Measurements from ENCODE around the gene HBM. TPM values are rescaled to one million over a fixed set of nuclear protein-coding genes. Genes with fewer than 3 reads are reported as not detected.
A peak's percentile ranks its signal among the peaks of the same experiment; 100 is the strongest.

HBM gene
- polyA plus RNA-seq, 2 of the 4 experiments (the other 2 are of a cell fraction) = not detected

DNA sequence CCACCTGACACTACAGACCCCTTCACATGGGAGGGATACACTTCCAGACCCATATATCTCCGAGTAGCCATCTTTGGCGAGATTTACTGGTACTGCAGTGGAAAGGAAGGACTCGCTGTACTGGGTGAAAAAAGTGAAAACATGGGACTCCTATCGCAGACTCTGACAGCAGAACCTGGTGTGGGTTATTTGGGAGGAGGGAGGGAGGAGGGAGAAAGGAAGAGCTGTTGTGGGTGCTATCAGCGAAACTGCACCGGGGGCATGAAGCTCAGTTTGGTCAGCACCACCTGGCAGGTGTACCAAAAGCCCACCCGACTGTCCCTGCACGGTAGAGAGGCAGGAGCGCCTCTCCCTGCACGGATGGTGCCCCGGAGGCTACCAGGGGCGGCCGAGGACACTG, 19.4 kb downstream of the HBM start:
- ChIA-PET CTCF (interaction anchor here (0.8 kb wide), 1 partner anchor 9 kb away, joined by 3 read pairs; no protein-coding TSS in a partner anchor), POLR2A (interaction anchor here (0.6 kb wide), 1 partner anchor 15 kb away, joined by 8 read pairs; no protein-coding TSS in a partner anchor)
- H3K4me1 ChIP-seq = peaks cover 9% of the 10 kb centered on the region; the same call in 1 of the 3 replicates
- H3K4me2 ChIP-seq = no peak overlapping the region
- WGBS (ENCODE audit: missing lambda C conversion rate) = 88% methylated on average over 13 of the region's 13 CpGs
- no peaks in the 10 kb centered on the region for H3K9me3 ChIP-seq
- no peak for FAIRE-seq
- no peak overlapping the region for H3K4me3 ChIP-seq
- TF ChIP-seq MAFK (IDR thresholded peaks at IDR 0.05; ENCODE audit: partially characterized antibody) = no peak
- TF ChIP-seq CHD4 (IDR thresholded peaks at IDR 0.05; ENCODE audit: borderline replicate concordance) = no peak
- no peak for DNase-seq (ENCODE audit: low read depth in 1 of 2, low spot score in 1 of 2)
- no peak overlapping the region for H3K27ac ChIP-seq
- no peak for ATAC-seq

DNA sequence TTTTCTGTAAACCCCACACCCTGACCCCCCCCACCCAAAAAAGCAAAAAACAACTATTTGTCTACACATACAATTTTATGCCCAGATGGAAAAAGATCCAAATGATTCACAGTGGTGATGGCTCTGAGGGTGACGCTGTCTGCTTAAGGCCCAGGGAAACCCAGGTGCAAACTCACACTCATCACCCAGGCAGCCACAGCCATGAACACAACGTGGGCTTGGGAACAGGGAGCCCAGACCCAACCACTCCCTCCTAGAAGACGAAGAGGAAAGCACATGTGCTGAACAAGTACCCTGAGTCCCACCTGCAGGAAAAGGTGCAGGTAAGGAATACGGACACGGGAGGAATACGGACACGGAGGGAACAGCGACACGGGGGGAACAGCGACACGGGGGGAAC, 19.9 kb downstream of the HBM start:
- ChIA-PET CTCF (interaction anchor here (0.8 kb wide), 1 partner anchor 8 kb away, joined by 3 read pairs; no protein-coding TSS in a partner anchor), POLR2A (interaction anchor here (0.6 kb wide), 1 partner anchor 14 kb away, joined by 8 read pairs; no protein-coding TSS in a partner anchor)
- WGBS (ENCODE audit: missing lambda C conversion rate) = 84% methylated on average over 10 of the region's 11 CpGs
- Histone ChIP-seq H3K4me1 (peaks cover 5% of the 10 kb centered on the region; the same call in 1 of the 3 replicates), H3K27ac (no peak overlapping the region), H3K4me2 (no peak overlapping the region), H3K4me3 (no peak overlapping the region), H3K9me3 (no peaks in the 10 kb centered on the region)
- TF ChIP-seq, protein P1, sequence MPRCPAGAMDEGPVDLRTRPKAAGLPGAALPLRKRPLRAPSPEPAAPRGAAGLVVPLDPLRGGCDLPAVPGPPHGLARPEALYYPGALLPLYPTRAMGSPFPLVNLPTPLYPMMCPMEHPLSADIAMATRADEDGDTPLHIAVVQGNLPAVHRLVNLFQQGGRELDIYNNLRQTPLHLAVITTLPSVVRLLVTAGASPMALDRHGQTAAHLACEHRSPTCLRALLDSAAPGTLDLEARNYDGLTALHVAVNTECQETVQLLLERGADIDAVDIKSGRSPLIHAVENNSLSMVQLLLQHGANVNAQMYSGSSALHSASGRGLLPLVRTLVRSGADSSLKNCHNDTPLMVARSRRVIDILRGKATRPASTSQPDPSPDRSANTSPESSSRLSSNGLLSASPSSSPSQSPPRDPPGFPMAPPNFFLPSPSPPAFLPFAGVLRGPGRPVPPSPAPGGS (IDR thresholded peaks at IDR 0.05) = no peak
- TF ChIP-seq REST (IDR thresholded peaks at IDR 0.05) = no peak
- TF ChIP-seq PHF8 (IDR thresholded peaks at IDR 0.05; ENCODE audit: borderline replicate concordance, low read depth) = no peak
- no peak for TF ChIP-seq SREBF2 (IDR thresholded peaks at IDR 0.05)
- no peak for TF ChIP-seq TP53 (CRISPR knock-in tag; IDR thresholded peaks at IDR 0.05)
- no peak for TF ChIP-seq CEBPB (IDR thresholded peaks at IDR 0.05)
- TF ChIP-seq EHF (CRISPR knock-in tag; IDR thresholded peaks at IDR 0.05) = no peak
- TF ChIP-seq ESRRA (IDR thresholded peaks at IDR 0.05; ENCODE audit: borderline replicate concordance, low read length) = no peak
- no peak for TF ChIP-seq POLR2A (IDR thresholded peaks at IDR 0.05; ENCODE audit: low read length)
- TF ChIP-seq TFCP2L1 (CRISPR knock-in tag; IDR thresholded peaks at IDR 0.05) = no peak
- ATAC-seq (no peak), FAIRE-seq (no peak), DNase-seq (ENCODE audit: low read depth in 1 of 2, low spot score in 1 of 2) (no peak)

DNA sequence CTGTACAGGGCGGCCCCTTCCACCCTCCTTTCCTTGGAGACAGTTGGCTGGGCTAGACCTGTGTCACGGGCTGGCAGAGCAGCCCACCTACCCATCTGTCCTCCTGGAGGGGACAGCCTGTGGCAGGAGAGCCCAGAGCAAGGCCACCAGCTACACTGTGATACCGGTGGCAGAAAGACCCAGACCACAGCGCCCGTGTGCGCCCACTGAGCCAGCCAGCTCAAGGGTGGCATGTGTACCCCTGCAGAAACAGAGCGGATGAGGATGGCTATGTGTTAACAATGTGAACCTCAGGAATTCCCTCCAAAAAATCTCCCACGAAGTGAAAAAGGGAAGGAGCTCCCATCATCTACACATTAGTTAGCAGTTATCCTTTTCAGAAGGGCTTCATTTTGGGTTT, 21.6 kb downstream of the HBM start:
- Histone ChIP-seq H3K4me3 (no peak overlapping the region), H3K4me2 (no peak overlapping the region), H3K4me1 (no peaks in the 10 kb centered on the region), H3K9me3 (no peaks in the 10 kb centered on the region), H3K27ac (no peak overlapping the region)
- ATAC-seq (no peak), FAIRE-seq (no peak), DNase-seq (ENCODE audit: low read depth in 1 of 2, low spot score in 1 of 2) (no peak)
- whole genome bisulfite sequencing (ENCODE audit: missing lambda C conversion rate) = 96% methylated on average over 8 of the region's 8 CpGs
- ChIA-PET CTCF (interaction anchor here (0.8 to 2.2 kb wide), 6 partner anchors 60 to 175 kb away, joined by 3 to 9 read pairs (median 4); no protein-coding TSS in a partner anchor), POLR2A (no interaction called here)
- TF ChIP-seq EHMT2 (IDR thresholded peaks at IDR 0.05; ENCODE audit: low read depth) (no peak), HOXB13 (CRISPR knock-in tag; IDR thresholded peaks at IDR 0.05; ENCODE audit: low read depth) (no peak), EP300 (IDR thresholded peaks at IDR 0.05) (no peak), RCOR1 (IDR thresholded peaks at IDR 0.05; ENCODE audit: low read depth, low read length) (no peak)

DNA sequence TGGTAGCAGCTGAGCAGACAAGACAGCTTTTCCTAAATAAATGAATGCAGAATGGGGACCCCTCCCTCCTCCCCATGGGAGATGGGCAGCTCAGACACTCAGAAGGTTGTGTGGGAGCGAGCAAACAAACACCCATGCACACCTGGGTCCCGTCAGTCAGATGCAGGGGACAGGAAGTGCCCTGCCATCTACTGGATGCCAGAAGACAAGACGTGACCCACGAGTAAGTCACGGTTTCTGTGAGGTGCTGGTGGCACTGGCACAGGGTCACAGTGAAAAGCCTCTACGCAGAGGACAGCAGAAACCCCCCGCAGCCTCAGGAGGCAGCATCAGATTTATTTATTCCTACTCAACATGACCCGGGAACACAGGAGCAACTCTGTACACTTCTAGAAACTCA, 22.9 kb downstream of the HBM start:
- ATAC-seq (peak; percentile 59 to 72), FAIRE-seq (no peak), DNase-seq (ENCODE audit: low read depth in 1 of 2, low spot score in 1 of 2) (no peak)
- Histone ChIP-seq H3K9me3 (no peaks in the 10 kb centered on the region), H3K4me1 (no peaks in the 10 kb centered on the region), H3K27ac (no peak overlapping the region), H3K4me2 (no peak overlapping the region), H3K4me3 (no peak overlapping the region)
- ChIA-PET POLR2A (no interaction called here), CTCF (interaction anchor here (0.6 to 5.9 kb wide), 10 partner anchors 7 to 173 kb away, joined by 3 to 54 read pairs (median 4); partner anchors contain the start of gene HBQ1)
- 76% methylated on average over 8 of the region's 8 CpGs for WGBS (ENCODE audit: missing lambda C conversion rate)
- TF ChIP-seq ZNF302 (CRISPR knock-in tag; IDR thresholded peaks at IDR 0.05) (no peak), RFX5 (IDR thresholded peaks at IDR 0.05) (no peak), KDM5A (IDR thresholded peaks at IDR 0.05) (no peak), NPAS2 (CRISPR knock-in tag; IDR thresholded peaks at IDR 0.05; ENCODE audit: borderline replicate concordance) (no peak), CTCF (IDR thresholded peaks at IDR 0.05) (peak; percentile 35), EHF (CRISPR knock-in tag; IDR thresholded peaks at IDR 0.05) (no peak), ZC3H11A (IDR thresholded peaks at IDR 0.05) (no peak)

All from A549 (cell line).